DND-41 (cell line): Measurements from ENCODE around the gene CNOT3.

Experiments
- CTCF ChIP-seq: IDR thresholded peaks from 2 replicates; pipeline ENCODE4 v1.5.1; 2012; ENCODE audit warnings: borderline replicate concordance, low read length, moderate library complexity, mild to moderate bottlenecking; ENCODE audit not compliant: poor library complexity, severe bottlenecking; ENCODE audit errors: extremely low read depth
- EZH2 ChIP-seq: IDR thresholded peaks from 3 replicates; pipeline ENCODE4 v1.6.1; 2012; ENCODE audit warnings: borderline replicate concordance, low read depth, mild to moderate bottlenecking, moderate library complexity, low read length, inconsistent platforms; ENCODE audit not compliant: severe bottlenecking

GRCh38 chr19:54155694-54156093 lies 18.1 kb downstream of the CNOT3 start:
- no peak for TF ChIP-seq CTCF
- TF ChIP-seq EZH2 = no peak
